Adrenal gland (tissue), 12 donors: ENCODE measurements around the gene SNRNP70. TPM values are rescaled to one million over a fixed set of nuclear protein-coding genes. Genes with fewer than 3 reads are reported as not detected.
A peak's percentile ranks its signal among the peaks of the same experiment; 100 is the strongest.

Source experiments
- DNase-seq, 7 donors: peaks; one replicate each; pipeline ENCODE4 v3.0.0-alpha.2; 2019 to 2020
- H3K27ac ChIP-seq, 5 donors: fragments of 200-600 bp; sonication (generic) in 4 of 5; 1 replicate in 3 of 5; 2 replicates in 2 of 5; pipeline versions ENCODE4 v1.5.1 to v1.8.0; 2016 to 2020; ENCODE audit warnings: mild to moderate bottlenecking in 1 of 5
- H3K27me3 ChIP-seq: fragments of 200-600 bp; 2 replicates; pipeline ENCODE4 v1.8.0; 2021
- H3K36me3 ChIP-seq, 2 donors: fragments of 200-600 bp; replicated peaks in 1 of 2; 1 replicate in 1 of 2; 2 replicates in 1 of 2; pipeline versions ENCODE4 v1.5.1 to v1.8.0; 2018 to 2022
- H3K4me1 ChIP-seq, 2 donors: fragments of 200-600 bp; replicated peaks in 1 of 2; 1 replicate in 1 of 2; 2 replicates in 1 of 2; pipeline versions ENCODE4 v1.5.1 to v1.8.0; 2018 to 2021
- H3K4me3 ChIP-seq, 4 donors: fragments of 200-600 bp; sonication (generic) in 3 of 4; one replicate each; pipeline ENCODE4 v1.5.1; 2016 to 2018
- H3K9me3 ChIP-seq, 3 donors: fragments of 200-600 bp; sonication (generic) in 1 of 3; replicated peaks in 1 of 3; 1 replicate in 2 of 3; 2 replicates in 1 of 3; pipeline versions ENCODE4 v1.5.1 to v1.8.0; 2016 to 2021
- POLR2A ChIP-seq, 2 donors: fragments of 450-650 bp; IDR thresholded peaks; one replicate each; pipeline ENCODE4 v1.6.1; 2017; ENCODE audit warnings: antibody characterized with exemption in 2 of 2, mild to moderate bottlenecking in 2 of 2, moderate library complexity in 1 of 2
- WGBS, 4 donors: extraction: QIAGEN DNeasy Blood & Tissue Kit in 2 of 4; methylation state at CpG; one replicate each; pipeline versions ENCODE4 v1.1.5 to v1.1.7; 2013 to 2017; 5-methylcytosine and 5-hydroxymethylcytosine counted together
- intact Hi-C, 2 donors: fragments of 100-400 bp; cut with DNase I; formaldehyde crosslinking; loops; one replicate each; pipeline versions ENCODE4 v1.14.1 to v1.15.0; 2022 to 2023
- polyA plus RNA-seq, 3 donors: library from polyadenylated mRNA; stranded (reverse); fragments of 200-250 nt in 2 of 3; fragments of 350-450 nt in 1 of 3; fragmentation: Illumina TruSeq in 1 of 3; extraction: RNeasy Lipid Tissue Mini Kit (QIAGEN cat#74804) in 1 of 3; gene quantifications; one replicate each; pipeline ENCODE4 v1.2.3, GENCODE V29; 2013 to 2014
- total RNA-seq, 9 donors: library from RNA; depleted of rRNA in 4 of 9; stranded (reverse); fragments of >200 nt in 4 of 9; fragments of 120-200 nt in 1 of 9; fragmentation: NEBNext Ultra II Directional in 1 of 9; extraction: Animal tissue kit (Norgen Biotek cat#: 25700) in 1 of 9; gene quantifications; one replicate each; pipeline versions ENCODE4 v1.1.0 to v1.2.4, GENCODE V29; 2013 to 2023
- TF ChIP-seq, protein P1 (sequence below), 6 experiments: fragments of 450-650 bp in 4 of 6; fragments of 200-600 bp in 2 of 6; sonication (generic) in 1 of 6; IDR thresholded peaks; 1 replicate in 5 of 6; 2 replicates in 1 of 6; pipeline versions ENCODE4 v1.5.1 to v1.8.0; 2016 to 2021; ENCODE audit warnings: antibody characterized with exemption in 6 of 6, mild to moderate bottlenecking in 2 of 6, moderate library complexity in 1 of 6
- donor health status: healthy with polysubstance abuse.
- donor health status: Bipolar disorder and iron deficiency.
- donor health status: DM: yes; HTN: yes; CAD: no.
- donor health status: DM: no; HTN: no; CAD: no.
- donor health status: DM: no; HTN: no; CAD: no.
- donor health status: DM: yes; HTN: yes; CAD: no.

SNRNP70 gene
- total and polyA plus RNA-seq, 12 donors: 109 to 1,255 (median 233) TPM

DNA sequence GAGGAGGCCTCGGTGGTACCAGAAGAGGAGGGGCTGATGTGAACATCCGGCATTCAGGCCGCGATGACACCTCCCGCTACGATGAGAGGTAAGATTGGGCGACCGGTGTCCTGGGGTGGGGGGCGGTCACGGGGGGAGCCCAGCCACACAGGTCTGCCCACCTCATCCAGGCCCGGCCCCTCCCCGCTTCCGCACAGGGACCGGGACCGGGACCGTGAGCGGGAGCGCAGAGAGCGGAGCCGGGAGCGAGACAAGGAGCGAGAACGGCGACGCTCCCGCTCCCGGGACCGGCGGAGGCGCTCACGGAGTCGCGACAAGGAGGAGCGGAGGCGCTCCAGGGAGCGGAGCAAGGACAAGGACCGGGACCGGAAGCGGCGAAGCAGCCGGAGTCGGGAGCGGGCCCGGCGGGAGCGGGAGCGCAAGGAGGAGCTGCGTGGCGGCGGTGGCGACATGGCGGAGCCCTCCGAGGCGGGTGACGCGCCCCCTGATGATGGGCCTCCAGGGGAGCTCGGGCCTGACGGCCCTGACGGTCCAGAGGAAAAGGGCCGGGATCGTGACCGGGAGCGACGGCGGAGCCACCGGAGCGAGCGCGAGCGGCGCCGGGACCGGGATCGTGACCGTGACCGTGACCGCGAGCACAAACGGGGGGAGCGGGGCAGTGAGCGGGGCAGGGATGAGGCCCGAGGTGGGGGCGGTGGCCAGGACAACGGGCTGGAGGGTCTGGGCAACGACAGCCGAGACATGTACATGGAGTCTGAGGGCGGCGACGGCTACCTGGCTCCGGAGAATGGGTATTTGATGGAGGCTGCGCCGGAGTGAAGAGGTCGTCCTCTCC, 22.6 kb downstream of the SNRNP70 start:
- H3K9me3 ChIP-seq: no peaks in the 10 kb centered on the region
- intact Hi-C loops: no loop called here
- TF ChIP-seq POLR2A (IDR thresholded peaks at IDR 0.05): no peak
- TF ChIP-seq, protein P1, sequence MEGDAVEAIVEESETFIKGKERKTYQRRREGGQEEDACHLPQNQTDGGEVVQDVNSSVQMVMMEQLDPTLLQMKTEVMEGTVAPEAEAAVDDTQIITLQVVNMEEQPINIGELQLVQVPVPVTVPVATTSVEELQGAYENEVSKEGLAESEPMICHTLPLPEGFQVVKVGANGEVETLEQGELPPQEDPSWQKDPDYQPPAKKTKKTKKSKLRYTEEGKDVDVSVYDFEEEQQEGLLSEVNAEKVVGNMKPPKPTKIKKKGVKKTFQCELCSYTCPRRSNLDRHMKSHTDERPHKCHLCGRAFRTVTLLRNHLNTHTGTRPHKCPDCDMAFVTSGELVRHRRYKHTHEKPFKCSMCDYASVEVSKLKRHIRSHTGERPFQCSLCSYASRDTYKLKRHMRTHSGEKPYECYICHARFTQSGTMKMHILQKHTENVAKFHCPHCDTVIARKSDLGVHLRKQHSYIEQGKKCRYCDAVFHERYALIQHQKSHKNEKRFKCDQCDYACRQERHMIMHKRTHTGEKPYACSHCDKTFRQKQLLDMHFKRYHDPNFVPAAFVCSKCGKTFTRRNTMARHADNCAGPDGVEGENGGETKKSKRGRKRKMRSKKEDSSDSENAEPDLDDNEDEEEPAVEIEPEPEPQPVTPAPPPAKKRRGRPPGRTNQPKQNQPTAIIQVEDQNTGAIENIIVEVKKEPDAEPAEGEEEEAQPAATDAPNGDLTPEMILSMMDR (IDR thresholded peaks at IDR 0.05): no peak
- H3K4me1 ChIP-seq: peaks cover 0 to 16% of the 10 kb centered on the region in 2 donors
- no peaks in the 10 kb centered on the region for H3K27me3 ChIP-seq
- peaks cover 0 to 58% of the 10 kb centered on the region in 2 donors for H3K36me3 ChIP-seq
- H3K27ac ChIP-seq: no peak overlapping the region
- no peak for DNase-seq
- WGBS, 4 donors: 94% methylated on average over 89 to 93 of the region's 93 CpGs
- no peak overlapping the region for H3K4me3 ChIP-seq

DNA sequence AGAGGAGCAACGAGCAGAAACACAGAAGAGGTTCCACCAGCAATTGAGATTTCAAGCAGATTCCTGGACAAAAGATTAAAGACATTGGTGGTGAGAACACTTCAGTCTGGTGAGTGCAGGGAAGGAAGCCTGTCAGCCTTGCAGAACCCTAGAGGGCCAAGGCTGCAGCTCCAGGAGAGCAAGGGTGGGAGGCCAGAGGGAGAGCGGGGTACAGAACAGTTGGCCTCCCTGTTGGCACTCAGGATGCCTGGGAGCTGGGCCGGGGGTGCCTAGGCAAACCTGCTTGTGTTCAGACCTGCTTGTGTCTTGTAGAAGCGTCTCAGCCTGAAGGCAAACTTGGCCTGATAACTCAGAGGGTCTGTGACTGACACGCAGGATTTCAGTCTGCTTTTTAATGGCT, 23.8 kb downstream of the SNRNP70 start:
- peaks cover 0 to 51% of the 10 kb centered on the region in 2 donors for H3K36me3 ChIP-seq
- 81 to 87% (median 86%) methylated on average over 5 of the region's 5 CpGs for WGBS, 4 donors
- H3K27ac ChIP-seq: no peak overlapping the region
- intact Hi-C loops: no loop called here
- H3K27me3 ChIP-seq: no peaks in the 10 kb centered on the region
- H3K4me3 ChIP-seq: no peak overlapping the region
- no peaks in the 10 kb centered on the region for H3K9me3 ChIP-seq
- DNase-seq: no peak
- TF ChIP-seq, protein P1 (IDR thresholded peaks at IDR 0.05): no peak
- no peak for TF ChIP-seq POLR2A (IDR thresholded peaks at IDR 0.05)
- H3K4me1 ChIP-seq: peaks cover 5 to 25% of the 10 kb centered on the region in 2 donors

DNA sequence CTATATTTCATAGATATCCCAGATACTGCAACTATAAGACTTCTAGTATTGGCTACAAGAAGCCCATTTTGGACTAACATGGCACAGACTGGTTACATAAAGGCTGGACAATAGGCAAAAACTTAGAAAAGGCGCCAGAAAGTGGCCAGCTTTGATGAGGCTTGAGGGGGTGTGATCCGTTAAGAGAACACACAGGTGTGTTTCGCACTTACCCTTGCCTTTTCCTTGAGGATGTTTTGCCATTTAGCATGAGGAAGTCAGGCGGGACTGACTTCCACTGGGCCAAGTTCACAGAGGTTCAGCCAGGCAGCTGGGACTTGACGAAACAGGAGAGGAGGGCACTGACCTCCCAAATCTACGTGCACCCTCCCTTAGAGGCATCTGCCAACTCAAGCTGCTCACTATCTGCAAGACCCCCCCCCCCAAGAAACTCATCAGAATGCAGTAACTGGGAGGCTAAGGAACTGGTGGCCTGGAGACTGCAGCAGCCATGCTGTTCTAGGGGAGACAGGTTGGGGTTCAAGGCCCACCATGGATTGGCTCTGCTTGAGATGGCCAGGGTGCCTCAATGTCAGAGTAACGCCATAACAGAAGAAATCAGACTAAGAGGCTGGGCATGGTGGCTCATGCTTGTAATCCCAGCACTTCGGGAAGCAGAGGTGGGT, 24.4 kb downstream of the SNRNP70 start:
- H3K9me3 ChIP-seq: no peaks in the 10 kb centered on the region
- intact Hi-C loops: no loop called here
- H3K36me3 ChIP-seq: peaks cover 0 to 45% of the 10 kb centered on the region in 2 donors
- no peak for DNase-seq
- no peak overlapping the region for H3K4me3 ChIP-seq
- H3K27ac ChIP-seq: peak overlapping the region in 2 of 5 donors; percentile 18 to 80
- no peaks in the 10 kb centered on the region for H3K27me3 ChIP-seq
- TF ChIP-seq, protein P1 (IDR thresholded peaks at IDR 0.05): no peak
- no peak for TF ChIP-seq POLR2A (IDR thresholded peaks at IDR 0.05)
- peaks cover 5 to 25% of the 10 kb centered on the region in 2 donors for H3K4me1 ChIP-seq
- WGBS, 4 donors: 79 to 88% (median 83%) methylated on average over 6 to 8 of the region's 8 CpGs

DNA sequence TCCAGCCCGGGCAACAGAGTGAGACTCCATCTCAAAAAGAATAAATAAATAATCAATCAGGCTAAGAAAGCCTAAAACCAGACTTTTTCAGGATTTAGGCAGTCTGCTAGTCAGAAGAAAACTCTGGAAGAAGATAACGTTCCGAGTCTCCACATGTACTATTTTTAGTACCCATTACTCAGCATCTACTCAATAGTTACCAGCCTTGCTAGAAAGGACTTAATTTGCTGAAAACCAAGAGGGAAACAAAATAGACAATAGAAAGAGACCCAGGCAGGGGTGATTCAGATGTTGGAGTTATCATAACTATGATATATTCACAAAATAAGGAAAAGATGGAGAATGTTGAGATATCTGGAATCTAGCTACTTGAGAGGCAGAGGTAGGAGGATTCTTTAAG, 25.3 kb downstream of the SNRNP70 start:
- H3K4me3 ChIP-seq: no peak overlapping the region
- no peak for DNase-seq
- H3K9me3 ChIP-seq: no peaks in the 10 kb centered on the region
- 20 to 28% (median 24%) methylated on average over 3 of the region's 3 CpGs for WGBS, 4 donors
- H3K27me3 ChIP-seq: no peaks in the 10 kb centered on the region
- peak overlapping the region in 2 of 5 donors; percentile 18 to 80 for H3K27ac ChIP-seq
- TF ChIP-seq, protein P1 (IDR thresholded peaks at IDR 0.05): no peak
- no peak for TF ChIP-seq POLR2A (IDR thresholded peaks at IDR 0.05)
- H3K4me1 ChIP-seq: peaks cover 5 to 25% of the 10 kb centered on the region in 2 donors
- peaks cover 0 to 36% of the 10 kb centered on the region in 2 donors for H3K36me3 ChIP-seq
- intact Hi-C loops: no loop called here
